GM06990 (cell line): ENCODE data around the gene MYPOP.

Experiments used
- DNase-seq: peaks from one replicate; pipeline ENCODE4 v3.0.0-alpha.2; 2011; ENCODE audit not compliant: insufficient read length; ENCODE audit errors: extremely low read depth
- H3K27me3 ChIP-seq: replicated peaks from 2 replicates; pipeline ENCODE4 v1.6.0; 2011; ENCODE audit warnings: low read length; ENCODE audit not compliant: control insufficient read depth, insufficient read depth
- H3K36me3 ChIP-seq: 2 replicates; pipeline ENCODE4 v1.5.1; 2011; ENCODE audit warnings: low read length; ENCODE audit not compliant: control insufficient read depth, insufficient read depth
- H3K4me3 ChIP-seq: replicated peaks from 2 replicates; pipeline ENCODE4 v1.5.1; 2011; ENCODE audit warnings: low read depth, mild to moderate bottlenecking, control low read depth, low read length
- TF ChIP-seq, protein P1 (sequence below): IDR thresholded peaks from 2 replicates; pipeline ENCODE4 v1.5.1; 2011; ENCODE audit warnings: low read length, control low read depth, mild to moderate bottlenecking, inconsistent platforms; ENCODE audit not compliant: insufficient read depth, poor library complexity, severe bottlenecking

The MYPOP gene

GRCh38 chr19:45901912-45902650 lies at the start of gene MYPOP:
Gene MYPOP (minus strand): TSS chr19:45902613. CDS start chr19:45901773, 840 bp downstream.
- DNase-seq = no peak
- TF ChIP-seq, protein P1, sequence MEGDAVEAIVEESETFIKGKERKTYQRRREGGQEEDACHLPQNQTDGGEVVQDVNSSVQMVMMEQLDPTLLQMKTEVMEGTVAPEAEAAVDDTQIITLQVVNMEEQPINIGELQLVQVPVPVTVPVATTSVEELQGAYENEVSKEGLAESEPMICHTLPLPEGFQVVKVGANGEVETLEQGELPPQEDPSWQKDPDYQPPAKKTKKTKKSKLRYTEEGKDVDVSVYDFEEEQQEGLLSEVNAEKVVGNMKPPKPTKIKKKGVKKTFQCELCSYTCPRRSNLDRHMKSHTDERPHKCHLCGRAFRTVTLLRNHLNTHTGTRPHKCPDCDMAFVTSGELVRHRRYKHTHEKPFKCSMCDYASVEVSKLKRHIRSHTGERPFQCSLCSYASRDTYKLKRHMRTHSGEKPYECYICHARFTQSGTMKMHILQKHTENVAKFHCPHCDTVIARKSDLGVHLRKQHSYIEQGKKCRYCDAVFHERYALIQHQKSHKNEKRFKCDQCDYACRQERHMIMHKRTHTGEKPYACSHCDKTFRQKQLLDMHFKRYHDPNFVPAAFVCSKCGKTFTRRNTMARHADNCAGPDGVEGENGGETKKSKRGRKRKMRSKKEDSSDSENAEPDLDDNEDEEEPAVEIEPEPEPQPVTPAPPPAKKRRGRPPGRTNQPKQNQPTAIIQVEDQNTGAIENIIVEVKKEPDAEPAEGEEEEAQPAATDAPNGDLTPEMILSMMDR = no peak
- peak within 1 kb of the TSS; percentile 84 for H3K4me3 ChIP-seq
- no peaks in the 10 kb centered on the region for H3K27me3 ChIP-seq
- no peaks in the 10 kb centered on the region; the same call in 1 of the 2 replicates for H3K36me3 ChIP-seq

GRCh38 chr19:45947926-45948325 lies 45.5 kb upstream of the MYPOP start:
- no peaks in the 10 kb centered on the region for H3K36me3 ChIP-seq

DNA sequence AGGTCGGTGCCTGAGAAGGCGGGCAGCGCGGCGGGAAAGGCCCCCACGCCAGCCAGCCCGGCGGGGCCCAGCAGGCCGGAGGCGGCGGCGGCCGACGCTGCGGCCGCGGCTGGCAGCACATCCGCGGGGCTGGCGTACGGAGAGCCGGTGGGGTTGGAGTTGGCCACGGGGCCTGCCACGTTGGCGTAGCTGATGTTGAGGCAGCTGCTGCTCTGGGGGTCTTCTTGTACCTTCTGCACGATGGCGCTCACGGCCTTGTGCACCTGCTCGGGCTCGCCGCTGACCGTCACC lies 38.0 kb upstream of the MYPOP start:
- no peak for DNase-seq
- H3K27me3 ChIP-seq = no peaks in the 10 kb centered on the region; the same call in 1 of the 2 replicates
- no peaks in the 10 kb centered on the region for H3K36me3 ChIP-seq
- no peak overlapping the region for H3K4me3 ChIP-seq
- TF ChIP-seq, protein P1 = no peak

More at GRCh38 chr19:45947926-45948325, 45.5 kb upstream of the MYPOP start:
- H3K4me3 ChIP-seq = no peak overlapping the region
- TF ChIP-seq, protein P1 = no peak
- no peak for DNase-seq
- no peaks in the 10 kb centered on the region for H3K27me3 ChIP-seq

DNA sequence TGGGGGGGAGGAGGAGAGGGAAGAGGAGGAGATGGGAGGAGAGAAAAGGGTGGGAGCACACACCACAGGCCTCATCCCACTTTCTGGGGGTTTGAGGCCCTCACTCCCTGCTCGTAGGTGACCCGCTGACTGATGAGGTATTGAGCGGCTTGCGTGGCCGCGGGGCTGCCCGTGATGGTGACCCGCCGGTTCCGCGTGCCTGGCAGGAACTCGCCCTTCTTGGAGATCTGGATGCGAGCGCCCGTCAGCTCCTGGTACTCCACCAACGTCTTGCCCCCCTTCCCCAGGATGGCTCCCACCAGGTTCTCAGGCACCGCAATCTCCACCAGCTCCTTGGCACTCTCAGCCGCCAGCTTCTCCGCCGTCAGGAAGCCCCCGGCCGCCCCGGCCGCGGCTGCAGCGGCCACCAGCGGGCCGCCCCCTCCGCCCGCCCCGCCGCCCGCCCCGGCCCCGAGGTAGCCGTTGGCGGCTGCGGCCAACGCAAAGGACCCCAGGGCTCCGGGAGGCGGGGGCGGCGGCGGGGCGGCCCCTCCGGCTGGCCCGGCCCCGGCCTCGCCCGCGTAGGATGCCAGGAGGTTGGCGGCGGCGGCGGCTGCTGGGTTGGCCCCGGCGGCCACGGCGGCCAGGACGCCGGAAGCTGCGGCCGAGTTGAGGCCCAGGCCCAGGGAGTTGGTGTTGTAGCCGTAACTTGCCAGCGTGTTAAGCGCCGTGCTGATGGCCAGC lies 37.5 kb upstream of the MYPOP start:
- no peak for DNase-seq
- Histone ChIP-seq H3K4me3 (no peak overlapping the region), H3K27me3 (no peaks in the 10 kb centered on the region; the same call in 1 of the 2 replicates), H3K36me3 (no peaks in the 10 kb centered on the region)
- TF ChIP-seq, protein P1 = no peak

GRCh38 chr19:45938733-45939319 lies 36.4 kb upstream of the MYPOP start:
- H3K27me3 ChIP-seq = no peaks in the 10 kb centered on the region; the same call in 1 of the 2 replicates
- no peak for DNase-seq

More at GRCh38 chr19:45938733-45939319, 36.4 kb upstream of the MYPOP start:
- H3K36me3 ChIP-seq = no peaks in the 10 kb centered on the region
- TF ChIP-seq, protein P1 = no peak
- no peak overlapping the region for H3K4me3 ChIP-seq
